Esophagus muscularis mucosa (tissue), 3 donors: ENCODE data around the gene GAGE1.

Experiments used
- CTCF ChIP-seq, 3 experiments: fragments of 200-600 bp in 2 of 3; fragments of 450-650 bp in 1 of 3; sonication (generic) in 2 of 3; IDR thresholded peaks; one replicate each; pipeline ENCODE4 v1.5.1; 2017 to 2019; ENCODE audit warnings: antibody characterized with exemption in 3 of 3, mild to moderate bottlenecking in 2 of 3, moderate library complexity in 1 of 3
- POLR2A ChIP-seq: fragments of 450-650 bp; IDR thresholded peaks from one replicate; pipeline ENCODE4 v1.6.1; 2017; ENCODE audit warnings: antibody characterized with exemption, moderate library complexity, mild to moderate bottlenecking, low read depth

GRCh38 chrX:49656533-49656932 is 57.7 kb downstream of the GAGE1 start:
- TF ChIP-seq POLR2A (no peak), CTCF (IDR thresholded peaks at IDR 0.05) (no peak)
